ENCODE results near the gene CDH12.
"Not testable (repeated sequence)": the region's sequence is repeated elsewhere in the genome, so short reads cannot be mapped to it uniquely, and the experiment has no call there.

CDH12 gene

GRCh38 chr5:22226423-22226822 lies 626.7 kb downstream of the CDH12 start:
- Histone ChIP-seq H3K4me3 (ENCODE audit: low read depth in 1 of 2, low read length in 1 of 2) (no peak overlapping the region), H3K27ac (no peak overlapping the region), H3K4me1 (ENCODE audit: control insufficient read depth in 1 of 2, insufficient read depth in 1 of 2, low read depth in 1 of 2, low read length in 1 of 2) (no peaks in the 10 kb centered on the region), H3K36me3 (no peaks in the 10 kb centered on the region), H3K9me3 (no peaks in the 10 kb centered on the region), H3K27me3 (no peaks in the 10 kb centered on the region)
- TF ChIP-seq, protein P1, sequence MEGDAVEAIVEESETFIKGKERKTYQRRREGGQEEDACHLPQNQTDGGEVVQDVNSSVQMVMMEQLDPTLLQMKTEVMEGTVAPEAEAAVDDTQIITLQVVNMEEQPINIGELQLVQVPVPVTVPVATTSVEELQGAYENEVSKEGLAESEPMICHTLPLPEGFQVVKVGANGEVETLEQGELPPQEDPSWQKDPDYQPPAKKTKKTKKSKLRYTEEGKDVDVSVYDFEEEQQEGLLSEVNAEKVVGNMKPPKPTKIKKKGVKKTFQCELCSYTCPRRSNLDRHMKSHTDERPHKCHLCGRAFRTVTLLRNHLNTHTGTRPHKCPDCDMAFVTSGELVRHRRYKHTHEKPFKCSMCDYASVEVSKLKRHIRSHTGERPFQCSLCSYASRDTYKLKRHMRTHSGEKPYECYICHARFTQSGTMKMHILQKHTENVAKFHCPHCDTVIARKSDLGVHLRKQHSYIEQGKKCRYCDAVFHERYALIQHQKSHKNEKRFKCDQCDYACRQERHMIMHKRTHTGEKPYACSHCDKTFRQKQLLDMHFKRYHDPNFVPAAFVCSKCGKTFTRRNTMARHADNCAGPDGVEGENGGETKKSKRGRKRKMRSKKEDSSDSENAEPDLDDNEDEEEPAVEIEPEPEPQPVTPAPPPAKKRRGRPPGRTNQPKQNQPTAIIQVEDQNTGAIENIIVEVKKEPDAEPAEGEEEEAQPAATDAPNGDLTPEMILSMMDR (IDR thresholded peaks at IDR 0.05): no peak

- TF ChIP-seq, protein P1 (IDR thresholded peaks at IDR 0.05): no peak
- no peaks in the 10 kb centered on the region for H3K36me3 ChIP-seq
- H3K9me3 ChIP-seq: no peaks in the 10 kb centered on the region
- H3K27ac ChIP-seq: no peak overlapping the region
- H3K27me3 ChIP-seq: no peaks in the 10 kb centered on the region
- no peaks in the 10 kb centered on the region for H3K4me1 ChIP-seq (ENCODE audit: control insufficient read depth in 1 of 2, insufficient read depth in 1 of 2, low read depth in 1 of 2, low read length in 1 of 2)
- H3K4me3 ChIP-seq (ENCODE audit: low read depth in 1 of 2, low read length in 1 of 2): no peak overlapping the region
These were observed 630.1 kb downstream of the CDH12 start for GRCh38 chr5:22223079-22223478.

DNA sequence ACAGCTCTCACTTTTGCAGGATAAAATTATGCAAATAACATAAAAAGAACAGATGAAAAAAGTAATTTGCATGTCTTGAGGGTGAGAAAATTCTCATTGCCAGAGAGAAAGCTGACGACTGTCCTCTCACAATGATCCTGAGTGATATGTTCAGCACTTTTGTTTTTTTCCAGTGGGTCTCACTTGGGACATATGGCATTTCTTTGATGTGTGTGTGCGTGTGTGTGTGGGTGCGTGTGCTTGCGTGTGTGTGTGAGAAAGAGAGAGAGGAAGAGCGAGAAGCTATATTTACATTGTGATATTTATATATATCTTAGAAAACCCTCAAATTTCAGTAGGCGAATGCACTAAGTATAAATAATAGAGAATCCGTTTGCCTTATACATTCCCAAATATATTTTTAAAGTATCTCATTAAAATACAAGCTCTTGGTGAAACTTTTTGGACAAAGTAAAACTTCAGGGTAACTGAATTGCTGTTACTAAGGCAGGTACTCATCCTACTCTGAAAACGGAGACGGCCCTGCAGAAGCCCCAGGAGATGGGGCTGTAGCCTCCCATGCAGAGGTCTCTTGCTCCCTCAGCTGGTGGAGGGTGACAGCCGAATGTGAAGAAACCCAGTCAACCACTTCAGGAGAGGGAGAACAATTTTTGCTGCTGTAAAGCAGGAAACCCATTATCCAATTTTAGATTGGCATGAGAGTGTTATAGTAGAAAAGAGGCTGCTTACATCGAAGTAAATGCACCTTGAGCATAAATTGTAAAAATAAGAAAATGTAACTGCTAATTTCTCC lies 639.2 kb downstream of the CDH12 start:
- not testable (repeated sequence) for H3K4me3 ChIP-seq (ENCODE audit: low read depth in 1 of 2, low read length in 1 of 2); H3K27ac ChIP-seq; H3K27me3 ChIP-seq; H3K4me1 ChIP-seq (ENCODE audit: control insufficient read depth in 1 of 2, insufficient read depth in 1 of 2, low read depth in 1 of 2, low read length in 1 of 2); H3K36me3 ChIP-seq; H3K9me3 ChIP-seq

- H3K4me1 ChIP-seq (ENCODE audit: control insufficient read depth in 1 of 2, insufficient read depth in 1 of 2, low read depth in 1 of 2, low read length in 1 of 2); H3K36me3 ChIP-seq; H3K9me3 ChIP-seq; H3K27me3 ChIP-seq; H3K27ac ChIP-seq; H3K4me3 ChIP-seq (ENCODE audit: low read depth in 1 of 2, low read length in 1 of 2): not testable (repeated sequence)
These were observed 640.7 kb downstream of the CDH12 start for GRCh38 chr5:22212254-22212991.

GRCh38 chr5:22208463-22208862 lies 644.7 kb downstream of the CDH12 start:
- not testable (repeated sequence) for H3K36me3 ChIP-seq; H3K27me3 ChIP-seq; H3K4me1 ChIP-seq (ENCODE audit: control insufficient read depth in 1 of 2, insufficient read depth in 1 of 2, low read depth in 1 of 2, low read length in 1 of 2); H3K4me3 ChIP-seq (ENCODE audit: low read depth in 1 of 2, low read length in 1 of 2); H3K9me3 ChIP-seq; H3K27ac ChIP-seq

DNA sequence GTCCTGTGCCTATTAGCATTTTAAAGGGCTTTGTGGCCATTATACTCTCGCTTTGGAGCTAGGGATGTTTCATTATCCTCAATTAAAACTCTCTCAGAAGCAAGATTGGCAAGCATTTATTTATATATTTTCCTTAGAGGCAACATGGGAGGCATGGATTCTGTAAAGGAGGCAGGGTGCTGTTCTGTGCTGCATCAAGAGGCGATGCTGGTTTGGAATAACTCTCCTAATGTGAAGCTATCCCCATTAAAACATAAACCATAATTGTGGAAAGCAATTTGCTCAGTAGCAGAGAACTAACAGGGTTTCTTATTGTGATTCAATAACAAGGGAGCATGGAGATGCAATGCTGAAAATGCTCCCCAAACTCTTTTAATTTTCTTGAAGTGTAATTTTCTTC lies 664.5 kb downstream of the CDH12 start:
- not testable (repeated sequence) for H3K27me3 ChIP-seq; H3K4me1 ChIP-seq (ENCODE audit: control insufficient read depth in 1 of 2, insufficient read depth in 1 of 2, low read depth in 1 of 2, low read length in 1 of 2); H3K9me3 ChIP-seq; H3K27ac ChIP-seq; H3K36me3 ChIP-seq; H3K4me3 ChIP-seq (ENCODE audit: low read depth in 1 of 2, low read length in 1 of 2)

DNA sequence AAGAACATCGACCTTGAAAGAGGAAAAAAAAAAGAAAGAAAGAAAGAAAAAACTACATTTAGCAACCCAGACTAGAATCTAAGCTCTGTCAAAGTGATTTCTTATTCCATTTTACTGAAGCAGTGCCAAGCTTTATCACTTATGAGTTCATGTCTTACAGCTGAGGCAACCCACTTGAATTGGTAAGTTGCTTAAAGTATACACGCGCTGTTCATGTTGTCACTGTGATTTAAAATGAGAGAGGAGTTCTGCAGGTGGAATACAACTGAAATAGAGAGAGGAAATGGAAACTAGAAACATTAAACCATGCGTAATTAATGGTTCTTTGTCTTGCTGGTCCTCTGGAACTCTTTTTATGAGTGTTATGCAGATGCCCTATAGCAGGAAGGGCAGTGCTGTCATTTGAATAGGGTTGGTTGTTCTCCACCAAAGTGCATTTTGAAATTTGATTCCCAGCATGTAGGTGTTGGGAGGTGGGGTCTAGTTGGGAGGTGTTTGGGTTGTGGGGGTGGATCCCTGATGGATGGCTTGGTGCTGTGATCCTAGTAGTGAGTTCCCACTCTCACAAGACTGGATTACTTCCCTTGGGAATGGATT lies 665.4 kb downstream of the CDH12 start:
- not testable (repeated sequence) for H3K4me3 ChIP-seq (ENCODE audit: low read depth in 1 of 2, low read length in 1 of 2)

DNA sequence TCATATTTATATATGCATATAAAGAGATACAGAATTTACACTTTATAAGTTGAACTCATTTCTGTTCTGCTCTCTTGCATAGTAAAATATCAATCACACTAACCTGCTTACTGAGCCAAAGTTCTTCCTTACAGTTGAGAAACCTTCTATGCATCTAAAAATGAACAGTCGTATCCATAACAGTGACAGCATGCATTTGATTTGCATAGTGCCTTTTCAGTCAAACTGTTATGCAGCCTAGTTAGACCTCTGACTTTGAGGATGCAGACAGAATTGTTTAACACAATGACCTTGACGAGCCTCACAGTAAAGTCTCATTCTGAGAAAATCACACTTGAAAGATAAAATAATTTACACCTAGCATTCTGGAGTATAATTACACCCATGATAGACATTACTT lies 683.9 kb downstream of the CDH12 start:
- not testable (repeated sequence) for H3K4me1 ChIP-seq (ENCODE audit: control insufficient read depth in 1 of 2, insufficient read depth in 1 of 2, low read depth in 1 of 2, low read length in 1 of 2); H3K27ac ChIP-seq; H3K36me3 ChIP-seq; H3K4me3 ChIP-seq (ENCODE audit: low read depth in 1 of 2, low read length in 1 of 2); H3K9me3 ChIP-seq; H3K27me3 ChIP-seq

More for the DNA sequence above, 665.4 kb downstream of the CDH12 start:
- H3K27me3 ChIP-seq; H3K4me1 ChIP-seq (ENCODE audit: control insufficient read depth in 1 of 2, insufficient read depth in 1 of 2, low read depth in 1 of 2, low read length in 1 of 2); H3K27ac ChIP-seq; H3K36me3 ChIP-seq; H3K9me3 ChIP-seq: not testable (repeated sequence)

DNA sequence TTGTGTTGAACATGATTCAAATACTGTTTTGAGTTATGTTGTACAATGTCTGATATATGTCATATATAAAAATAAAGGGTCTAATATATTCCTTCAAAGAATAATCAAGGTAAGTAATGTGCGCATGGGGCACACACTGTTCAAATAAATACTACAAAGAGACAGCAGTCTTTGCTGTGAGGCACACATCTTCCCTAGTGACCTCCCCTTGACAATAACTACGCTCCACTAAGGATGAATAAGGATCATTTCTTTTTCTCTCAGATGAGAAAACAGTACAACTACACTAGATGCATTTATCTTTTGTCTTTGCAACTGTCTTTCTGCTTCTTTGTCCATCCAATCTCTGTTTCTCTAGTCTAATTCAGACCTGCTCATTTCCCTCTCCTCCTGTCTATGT lies 684.4 kb downstream of the CDH12 start:
- not testable (repeated sequence) for H3K27me3 ChIP-seq; H3K9me3 ChIP-seq; H3K4me3 ChIP-seq (ENCODE audit: low read depth in 1 of 2, low read length in 1 of 2); H3K4me1 ChIP-seq (ENCODE audit: control insufficient read depth in 1 of 2, insufficient read depth in 1 of 2, low read depth in 1 of 2, low read length in 1 of 2); H3K36me3 ChIP-seq; H3K27ac ChIP-seq

DNA sequence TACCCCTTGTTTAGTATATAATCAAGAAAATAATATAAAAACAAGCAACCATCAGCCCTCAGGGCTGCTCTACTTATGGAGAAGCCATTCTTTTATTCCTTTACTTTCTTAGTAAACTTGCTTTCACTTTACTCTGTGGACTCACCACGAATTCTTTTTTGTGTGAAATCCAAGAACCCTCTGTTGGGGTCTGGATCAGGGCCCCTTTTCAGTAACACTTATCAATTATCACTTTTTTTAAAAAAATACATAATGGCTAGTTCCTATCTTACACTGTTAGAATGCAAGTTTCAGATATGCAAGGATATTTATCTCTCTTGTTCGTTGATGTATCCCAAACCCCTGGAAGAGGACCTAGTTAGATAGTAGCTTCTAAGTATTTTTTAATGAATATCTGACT lies 687.2 kb downstream of the CDH12 start:
- not testable (repeated sequence) for H3K27me3 ChIP-seq; H3K4me3 ChIP-seq (ENCODE audit: low read depth in 1 of 2, low read length in 1 of 2); H3K4me1 ChIP-seq (ENCODE audit: control insufficient read depth in 1 of 2, insufficient read depth in 1 of 2, low read depth in 1 of 2, low read length in 1 of 2); H3K36me3 ChIP-seq; H3K9me3 ChIP-seq; H3K27ac ChIP-seq

GRCh38 chr5:22164910-22165748 lies 688.0 kb downstream of the CDH12 start:
- not testable (repeated sequence) for H3K4me3 ChIP-seq (ENCODE audit: low read depth in 1 of 2, low read length in 1 of 2); H3K9me3 ChIP-seq; H3K36me3 ChIP-seq; H3K27ac ChIP-seq; H3K4me1 ChIP-seq (ENCODE audit: control insufficient read depth in 1 of 2, insufficient read depth in 1 of 2, low read depth in 1 of 2, low read length in 1 of 2); H3K27me3 ChIP-seq

Data from neutrophil (primary cell).